GM04503 (cell line): ENCODE results near the gene FSTL1.
A peak's percentile ranks its signal among the peaks of the same experiment; 100 is the strongest.

ENCODE experiments used
- DNase-seq: peaks from one replicate; pipeline ENCODE4 v3.0.0-alpha.2; 2012; ENCODE audit warnings: low read depth

FSTL1 gene

GRCh38 chr3:120450600-120451271 lies at the start of gene FSTL1:
Gene FSTL1, minus strand, starts transcription at chr3:120450992. Its CDS starts 246 bp downstream, at chr3:120450746.
- DNase-seq: no peak

GRCh38 chr3:120498556-120499346 lies 48.0 kb upstream of the FSTL1 start:
- peak; percentile 98 for DNase-seq

- DNase-seq: no peak
Measured at GRCh38 chr3:120497818-120498217, 47.0 kb upstream of the FSTL1 start.

GRCh38 chr3:120497336-120497735 lies 46.5 kb upstream of the FSTL1 start:
- peak; percentile 86 for DNase-seq

- DNase-seq: peak; percentile 65
Measured at GRCh38 chr3:120496278-120497002, 45.6 kb upstream of the FSTL1 start.

GRCh38 chr3:120495809-120496208 lies 45.0 kb upstream of the FSTL1 start:
- no peak for DNase-seq

GRCh38 chr3:120492103-120492502 lies 41.3 kb upstream of the FSTL1 start:
- no peak for DNase-seq

GRCh38 chr3:120489421-120489820 lies 38.6 kb upstream of the FSTL1 start:
- no peak for DNase-seq

GRCh38 chr3:120488296-120488695 lies 37.5 kb upstream of the FSTL1 start:
- DNase-seq: no peak

- DNase-seq: peak; percentile 63
Measured at GRCh38 chr3:120487191-120487650, 36.4 kb upstream of the FSTL1 start.

GRCh38 chr3:120481081-120481480 lies 30.3 kb upstream of the FSTL1 start:
- no peak for DNase-seq

- DNase-seq: no peak
Measured at GRCh38 chr3:120477781-120478180, 27.0 kb upstream of the FSTL1 start.

GRCh38 chr3:120475722-120476377 lies 25.1 kb upstream of the FSTL1 start:
- DNase-seq: no peak

- peak; percentile 61 for DNase-seq
Measured at GRCh38 chr3:120473896-120474675, 23.3 kb upstream of the FSTL1 start.

GRCh38 chr3:120473389-120473788 lies 22.6 kb upstream of the FSTL1 start:
- DNase-seq: no peak

GRCh38 chr3:120472121-120472844 lies 21.5 kb upstream of the FSTL1 start:
- no peak for DNase-seq

GRCh38 chr3:120471643-120472042 lies 20.9 kb upstream of the FSTL1 start:
- DNase-seq: no peak

GRCh38 chr3:120470870-120471269 lies 20.1 kb upstream of the FSTL1 start:
- no peak for DNase-seq

GRCh38 chr3:120469882-120470301 lies 19.1 kb upstream of the FSTL1 start:
- DNase-seq: no peak

GRCh38 chr3:120469440-120469839 lies 18.6 kb upstream of the FSTL1 start:
- no peak for DNase-seq
